Measurements from ENCODE around the gene BACH2. TPM values are rescaled to one million over a fixed set of nuclear protein-coding genes. Genes with fewer than 3 reads are reported as not detected.

Gene BACH2
- total RNA-seq, 1 donor from 2014 or later = 7.7 TPM

- Histone ChIP-seq H3K36me3 (no peaks in the 10 kb centered on the region), H3K4me1 (no peaks in the 10 kb centered on the region), H3K4me3 (no peak overlapping the region), H3K27ac (no peak overlapping the region), H3K9me3 (no peaks in the 10 kb centered on the region), H3K27me3 (no peaks in the 10 kb centered on the region)
- no peak for DNase-seq (ENCODE audit: low spot score in 2 of 2)
- intact Hi-C loops (cut with DNase I) = no loop called here
- no peak for TF ChIP-seq CTCF (IDR thresholded peaks at IDR 0.05)
These were observed 407.8 kb downstream of the BACH2 start for GRCh38 chr6:89888871-89889270.

DNA sequence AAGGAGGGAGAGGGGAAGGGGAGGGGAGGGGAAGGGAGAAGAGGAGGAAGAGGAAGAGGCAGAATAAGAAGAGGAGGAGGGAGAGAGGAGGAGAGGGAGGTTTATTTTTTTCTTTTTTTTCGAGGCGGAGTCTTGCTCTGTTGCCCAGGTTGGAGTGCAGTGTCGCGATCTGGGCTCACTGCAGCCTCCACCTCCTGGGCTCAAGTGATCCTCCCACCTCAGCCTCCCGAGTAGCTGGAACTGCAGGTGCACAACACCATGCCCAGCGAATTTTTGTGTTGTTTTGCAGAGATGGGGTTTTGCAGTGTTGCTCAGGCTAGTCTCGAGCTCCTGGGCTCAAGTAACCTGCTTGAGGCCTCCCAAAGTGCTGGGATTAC lies 408.5 kb downstream of the BACH2 start:
- Histone ChIP-seq H3K36me3 (no peaks in the 10 kb centered on the region), H3K27me3 (no peaks in the 10 kb centered on the region), H3K27ac (no peak overlapping the region), H3K4me1 (no peaks in the 10 kb centered on the region), H3K4me3 (no peak overlapping the region), H3K9me3 (no peaks in the 10 kb centered on the region)
- TF ChIP-seq CTCF (IDR thresholded peaks at IDR 0.05) = no peak
- intact Hi-C loops (cut with DNase I) = no loop called here
- no peak for DNase-seq (ENCODE audit: low spot score in 2 of 2)

- Histone ChIP-seq H3K4me3 (no peak overlapping the region), H3K4me1 (no peaks in the 10 kb centered on the region)
These were observed 409.0 kb downstream of the BACH2 start for GRCh38 chr6:89887452-89888137.

GRCh38 chr6:89886378-89887120 lies 410.1 kb downstream of the BACH2 start:
- Histone ChIP-seq H3K36me3 (no peaks in the 10 kb centered on the region), H3K4me3 (no peak overlapping the region), H3K27ac (no peak overlapping the region), H3K4me1 (no peaks in the 10 kb centered on the region), H3K9me3 (no peaks in the 10 kb centered on the region), H3K27me3 (no peaks in the 10 kb centered on the region)
- DNase-seq (ENCODE audit: low spot score in 2 of 2) = no peak
- no peak for TF ChIP-seq CTCF (IDR thresholded peaks at IDR 0.05)
- intact Hi-C loops (cut with DNase I) = no loop called here

More at GRCh38 chr6:89887452-89888137, 409.0 kb downstream of the BACH2 start:
- Histone ChIP-seq H3K27me3 (no peaks in the 10 kb centered on the region), H3K36me3 (no peaks in the 10 kb centered on the region), H3K9me3 (no peaks in the 10 kb centered on the region), H3K27ac (no peak overlapping the region)
- no peak for DNase-seq (ENCODE audit: low spot score in 2 of 2)
- TF ChIP-seq CTCF (IDR thresholded peaks at IDR 0.05) = no peak
- intact Hi-C loops (cut with DNase I) = no loop called here

Data from ascending aorta (tissue), 2 donors.